T-helper 9 cell (primary cell): Measurements from ENCODE around the gene PSMD7.
A peak's percentile ranks its signal among the peaks of the same experiment; 100 is the strongest.

Source experiments
- DNase-seq: peaks from one replicate; pipeline ENCODE4 v3.0.0-alpha.2; 2020
- total RNA-seq, 2 donors: gene quantifications; one replicate each; lab custom pipeline; 2026; lab: John Stamatoyannopoulos, UW

The PSMD7 gene
- total RNA-seq, result 80.8 to 130 reads per million in 2 donors

DNA sequence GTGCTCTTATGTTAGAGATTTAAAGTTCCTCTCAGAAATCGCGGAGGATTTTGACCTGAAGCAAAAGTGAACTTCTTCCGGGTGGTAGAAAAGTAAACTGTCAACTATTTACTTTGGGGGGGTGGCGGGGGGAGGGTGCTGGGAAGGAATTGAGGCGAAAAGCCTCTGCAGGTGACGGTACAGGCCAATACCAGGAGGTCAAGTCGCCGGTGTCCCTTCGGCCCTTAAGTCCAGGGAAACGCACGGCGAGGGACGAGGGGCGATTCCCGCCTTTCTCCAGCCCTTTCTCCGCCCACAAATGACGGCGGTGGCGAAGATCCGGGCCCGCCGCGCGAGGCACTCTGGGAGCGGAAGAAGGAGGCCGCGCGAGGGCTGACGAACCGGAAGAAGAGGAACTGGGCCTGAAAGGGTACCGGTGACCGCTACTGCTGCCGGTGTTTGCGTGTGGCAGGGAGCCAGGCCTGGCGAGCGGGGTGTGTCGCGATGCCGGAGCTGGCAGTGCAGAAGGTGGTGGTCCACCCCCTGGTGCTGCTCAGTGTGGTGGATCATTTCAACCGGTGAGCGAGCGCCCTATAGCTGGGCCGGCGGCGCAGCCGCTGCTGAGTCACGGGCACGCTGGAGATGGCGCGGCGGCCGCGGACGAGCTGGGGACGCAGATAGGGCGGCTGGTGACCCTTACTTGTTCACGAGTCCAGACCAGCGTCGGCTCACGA lies at the start of gene PSMD7:
Gene PSMD7, plus strand, starts transcription at position 383 of the 713 bp plus-strand sequence. Its CDS starts 101 bp downstream, at position 484.
- peak; percentile 83 for DNase-seq

DNA sequence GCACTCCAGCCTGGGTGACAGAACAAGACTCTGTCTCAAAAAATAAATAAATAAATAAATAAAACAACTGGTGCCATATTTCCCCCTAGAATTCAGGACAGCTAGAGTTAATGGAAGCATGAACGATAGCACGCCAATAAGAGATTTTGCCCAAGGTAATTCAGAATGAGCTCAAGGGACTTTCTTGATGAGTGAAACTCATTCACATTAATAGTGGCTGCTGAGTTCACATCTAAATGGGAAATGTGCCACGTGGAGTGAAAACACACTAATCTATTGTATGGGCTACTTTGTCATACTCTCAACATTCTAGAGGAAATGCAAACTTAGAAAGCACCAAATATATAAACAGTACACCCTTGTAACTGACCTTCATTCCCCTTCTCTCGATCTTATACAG lies 47.4 kb upstream of the PSMD7 start:
- DNase-seq, result no peak

DNA sequence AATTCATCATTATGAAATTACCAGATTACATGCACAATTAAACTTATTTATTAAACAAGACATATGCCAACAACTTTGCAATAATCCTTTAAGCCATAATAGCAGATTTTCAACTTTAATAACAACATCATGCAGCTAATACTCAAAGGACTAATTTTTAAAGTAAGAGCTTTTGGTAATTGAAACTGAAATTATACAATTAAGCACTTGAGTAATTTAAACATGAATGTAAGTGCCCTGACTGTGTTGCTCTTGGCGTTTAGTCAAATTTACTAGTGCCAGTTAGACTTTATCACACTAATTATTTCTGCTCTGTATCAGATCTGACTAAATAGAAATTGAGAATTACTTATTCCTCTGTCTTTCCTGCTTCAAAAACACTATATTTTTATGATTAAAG lies 46.8 kb upstream of the PSMD7 start:
- DNase-seq, result no peak

DNA sequence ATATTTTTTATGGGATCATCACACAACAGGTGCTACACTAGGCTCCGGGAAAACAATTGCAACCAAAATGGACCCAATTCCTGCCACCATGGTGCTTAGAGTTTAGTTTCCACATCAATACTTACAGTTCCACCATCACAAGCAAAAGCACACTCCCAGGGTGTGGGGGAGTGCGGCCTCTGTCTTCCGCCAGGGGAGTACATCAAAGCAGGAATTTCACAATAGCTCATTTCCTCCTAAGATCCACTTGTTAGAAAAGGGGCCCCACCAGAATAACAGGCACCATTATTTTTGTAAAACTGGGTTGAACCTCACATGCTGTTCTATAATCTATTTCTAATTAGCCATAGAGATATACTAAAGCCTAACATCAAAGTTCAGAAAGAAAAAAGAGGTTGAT lies 44.3 kb upstream of the PSMD7 start:
- no peak for DNase-seq

DNA sequence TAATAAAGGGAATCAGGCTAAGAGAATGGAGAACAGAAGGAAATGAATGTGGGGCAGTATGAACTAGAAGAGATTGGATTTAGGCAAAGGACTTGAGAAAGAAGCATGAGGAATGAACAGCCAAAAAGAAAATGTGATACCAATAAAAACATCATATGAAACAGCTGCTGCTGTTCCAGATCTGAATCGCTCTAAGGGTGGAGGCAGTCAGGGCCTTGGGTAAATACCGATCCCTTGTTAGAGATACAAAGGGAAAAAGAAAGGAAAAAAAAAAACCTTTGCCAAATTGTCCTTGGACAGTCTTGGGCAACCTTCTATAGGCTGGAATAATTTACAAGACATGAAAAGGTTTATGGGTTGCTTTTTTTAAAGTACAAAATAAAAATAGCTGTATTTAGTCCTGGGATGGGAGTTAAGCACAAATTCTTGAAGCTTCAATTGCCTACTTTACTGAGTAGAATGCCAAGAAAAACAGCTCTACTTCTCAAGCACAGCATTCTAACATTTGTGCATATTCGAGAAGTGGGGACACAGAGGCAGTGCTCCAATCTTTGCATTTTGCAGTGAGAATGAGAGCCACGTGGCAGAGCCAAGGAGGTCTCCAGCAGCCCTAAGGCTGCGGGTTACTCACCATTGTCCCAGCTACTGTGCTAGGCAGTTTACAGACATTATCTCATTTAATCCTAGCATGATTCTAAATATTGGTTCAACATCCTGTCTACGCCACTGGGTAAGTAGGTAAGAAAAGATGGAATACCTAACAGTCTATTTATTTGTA lies 43.3 kb upstream of the PSMD7 start:
- no peak for DNase-seq

DNA sequence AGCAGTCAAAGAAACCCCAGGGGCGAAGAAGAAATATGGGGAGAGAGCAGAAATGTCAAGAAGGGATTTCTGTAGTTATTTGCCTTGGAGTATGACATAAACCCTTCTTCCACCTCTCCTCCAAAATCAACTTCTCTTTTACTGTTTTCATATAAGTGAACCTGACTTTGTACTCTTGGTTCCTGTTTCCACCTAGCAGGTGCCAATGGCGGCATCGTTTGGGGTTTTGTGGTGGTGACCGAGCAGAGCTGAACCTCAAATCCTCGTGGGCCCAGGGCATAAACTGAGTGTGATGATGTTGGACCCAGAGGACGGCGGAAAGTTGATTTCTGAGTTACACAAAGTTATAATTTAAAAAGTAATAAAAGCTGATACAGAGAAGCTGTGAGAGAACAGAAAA lies 39.6 kb upstream of the PSMD7 start:
- DNase-seq, result no peak

DNA sequence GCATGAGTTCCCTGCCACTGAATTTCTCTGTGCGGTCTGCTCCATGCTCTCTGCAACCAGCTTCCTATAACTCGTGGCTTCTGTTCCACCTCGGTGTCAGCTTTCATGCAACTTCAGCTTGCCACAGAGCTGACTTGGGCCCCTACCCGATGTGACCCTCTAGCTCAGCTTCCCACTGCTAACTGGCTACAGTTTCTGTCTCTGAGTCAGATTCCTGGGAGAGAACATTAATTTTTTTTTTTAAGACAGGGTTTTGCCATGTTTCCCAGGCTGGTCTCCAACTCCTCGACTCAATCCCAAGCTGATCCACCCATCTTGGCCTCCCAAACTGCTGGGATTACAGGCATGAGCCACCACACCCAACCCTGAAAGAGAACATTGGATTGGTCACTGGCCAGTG lies 35.5 kb upstream of the PSMD7 start:
- DNase-seq, result no peak

DNA sequence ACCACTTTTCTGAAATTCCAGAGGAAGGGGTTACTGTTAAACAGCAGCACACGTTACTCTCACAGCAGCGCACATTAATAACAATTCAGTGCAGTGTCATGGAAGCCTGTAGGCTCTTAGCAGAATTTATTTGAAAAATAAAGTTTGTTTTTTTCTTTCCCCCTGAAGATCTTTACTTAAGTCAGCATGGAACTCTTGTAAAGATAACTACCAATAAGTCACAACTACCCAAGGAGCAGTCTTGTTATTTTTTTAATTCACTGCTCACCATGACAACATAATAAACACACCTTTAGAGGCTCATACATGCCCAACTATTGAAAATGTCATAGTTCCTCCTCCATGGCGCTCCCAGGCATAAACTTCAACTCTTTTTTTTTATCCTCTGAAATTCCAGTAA lies 31.8 kb upstream of the PSMD7 start:
- DNase-seq, result no peak

DNA sequence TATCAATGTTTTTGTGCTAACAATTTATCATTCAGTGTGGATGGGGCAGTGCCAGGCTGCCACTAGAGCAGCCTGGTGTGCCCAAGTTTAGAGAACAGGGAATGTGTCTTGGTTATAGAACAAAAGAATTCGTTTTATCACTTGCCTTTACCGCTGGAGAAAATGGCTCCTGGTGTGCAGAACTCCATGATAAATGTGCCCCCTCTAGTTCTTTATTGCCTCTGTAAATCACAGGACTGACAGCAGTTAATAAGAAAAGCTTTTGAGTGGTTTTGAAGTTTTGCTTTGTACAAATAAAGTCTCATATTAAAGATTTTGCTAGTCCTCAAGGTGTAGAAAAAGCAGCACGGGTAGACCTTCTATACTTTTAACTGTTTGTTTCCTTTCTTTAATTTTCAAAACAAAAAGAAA lies 28.2 kb upstream of the PSMD7 start:
- DNase-seq, result no peak

DNA sequence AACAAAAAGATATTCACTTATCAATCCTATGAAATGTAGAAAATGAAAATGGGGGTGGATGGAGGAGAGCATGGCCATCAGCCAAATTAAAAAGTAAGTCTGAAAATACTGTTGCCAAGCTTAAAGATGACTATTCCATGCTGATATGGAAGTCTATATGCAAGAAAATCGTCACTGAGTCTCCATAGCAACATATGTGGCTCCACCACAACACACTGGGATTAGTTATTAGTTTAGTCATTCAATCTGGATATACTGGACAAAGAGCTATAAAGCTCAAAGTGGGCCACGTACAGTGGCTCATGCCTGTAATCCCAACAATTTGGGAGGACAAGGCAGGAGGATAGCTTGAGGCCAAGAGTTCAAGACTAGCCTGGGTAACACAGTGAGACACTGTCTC lies 24.7 kb upstream of the PSMD7 start:
- DNase-seq, result no peak

DNA sequence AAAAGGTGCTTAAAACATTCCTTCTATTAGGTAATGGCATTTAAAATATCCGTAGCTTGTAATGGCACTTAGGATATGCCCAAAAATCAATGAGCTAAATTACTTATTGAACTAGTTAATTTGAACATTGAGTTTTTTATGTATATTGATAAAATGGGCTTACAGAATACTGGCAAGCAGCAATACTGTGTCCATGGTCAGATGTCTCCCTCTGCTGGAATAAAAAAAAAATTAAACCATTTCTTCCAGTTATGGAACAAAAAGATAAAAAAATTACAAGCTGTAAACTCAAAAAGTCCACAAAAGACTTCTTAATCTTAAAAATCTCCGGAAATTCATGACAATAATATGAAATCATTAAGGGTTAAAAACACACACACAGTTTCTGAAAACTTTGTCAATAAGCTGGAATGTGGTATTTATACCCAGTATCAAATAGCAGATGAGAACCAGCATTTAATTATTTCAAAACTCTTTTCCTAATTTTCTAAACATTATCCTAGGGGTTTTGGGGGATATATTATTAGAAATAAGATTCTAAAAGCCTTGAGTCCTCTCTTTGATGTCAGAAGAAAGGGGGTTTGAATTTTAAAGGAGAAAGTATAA lies 21.5 kb upstream of the PSMD7 start:
- no peak for DNase-seq

DNA sequence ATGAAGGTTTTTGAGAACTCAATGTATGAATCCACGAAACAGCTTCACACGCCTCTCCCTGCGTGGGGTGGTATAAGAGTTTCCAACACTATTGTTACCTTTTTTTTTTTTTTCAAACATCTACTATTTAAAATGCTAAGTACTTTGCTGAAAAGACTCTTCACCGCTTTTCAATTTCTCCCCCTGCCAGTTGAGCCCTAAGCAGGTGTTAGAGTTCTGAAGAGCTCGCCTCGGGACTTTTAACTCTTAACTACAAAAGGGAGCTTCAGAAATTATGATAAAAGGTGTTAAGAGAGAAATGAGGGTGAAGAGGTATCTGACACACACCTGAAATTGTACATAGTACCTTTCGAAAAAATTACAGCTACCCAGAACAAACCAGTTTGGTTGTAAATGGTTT lies 20.9 kb upstream of the PSMD7 start:
- DNase-seq, result no peak

DNA sequence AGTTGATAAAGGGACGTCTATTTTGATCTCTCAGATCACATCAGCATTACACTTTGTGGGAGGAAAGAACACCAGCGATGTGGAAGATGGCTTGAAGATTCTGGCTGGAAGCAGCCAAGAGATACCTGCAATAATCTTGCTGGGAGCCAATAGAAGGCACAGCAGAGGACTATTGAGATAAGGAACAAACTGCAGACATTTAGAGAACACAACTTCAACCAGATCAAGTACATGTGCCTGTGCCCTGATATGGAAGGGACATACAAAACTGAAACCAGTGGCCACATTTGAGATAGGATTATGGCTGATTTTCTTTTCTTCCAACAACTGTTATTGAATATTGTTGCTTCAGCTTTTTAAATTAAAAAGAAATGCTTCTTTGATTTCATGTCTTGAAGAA lies 18.6 kb upstream of the PSMD7 start:
- no peak for DNase-seq

DNA sequence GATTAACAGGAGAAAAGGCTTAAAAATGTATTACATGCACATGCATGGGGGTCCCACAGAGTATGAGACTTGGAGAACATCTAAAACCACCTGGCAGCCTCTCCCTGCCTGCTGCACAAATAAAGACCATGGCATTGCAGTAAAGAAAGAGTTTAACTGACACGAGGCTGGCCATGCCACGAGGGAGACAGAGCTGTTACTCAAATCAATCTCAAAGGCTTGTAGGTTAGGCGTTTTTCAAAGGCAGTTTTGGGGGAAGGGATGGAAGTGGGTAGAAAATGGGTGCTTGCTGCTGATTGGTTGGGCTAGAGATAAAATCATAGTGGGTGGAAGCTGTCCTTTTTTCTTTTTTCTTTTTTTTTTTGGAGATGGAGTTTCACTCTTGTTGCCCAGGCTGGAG lies 17.3 kb upstream of the PSMD7 start:
- no peak for DNase-seq

DNA sequence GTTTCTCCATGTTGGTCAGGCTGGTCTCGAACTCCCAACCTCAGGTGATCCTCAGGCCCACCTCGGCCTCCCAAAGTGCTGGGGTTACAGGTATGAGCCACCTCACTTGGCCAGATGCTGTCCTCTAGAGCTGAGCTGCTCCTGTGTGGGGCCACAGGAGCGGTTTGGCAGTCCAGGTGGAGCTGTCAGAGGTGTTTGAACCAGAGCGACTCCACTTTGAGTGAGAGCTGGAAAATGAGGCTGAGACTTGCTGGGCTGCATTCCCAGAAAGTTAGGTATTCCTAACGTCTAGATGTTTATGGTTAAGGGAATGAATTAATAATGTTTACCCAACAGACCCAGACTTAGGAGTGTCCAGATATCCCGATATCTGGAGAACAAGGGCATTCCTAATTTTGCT lies 16.8 kb upstream of the PSMD7 start:
- DNase-seq, result no peak

DNA sequence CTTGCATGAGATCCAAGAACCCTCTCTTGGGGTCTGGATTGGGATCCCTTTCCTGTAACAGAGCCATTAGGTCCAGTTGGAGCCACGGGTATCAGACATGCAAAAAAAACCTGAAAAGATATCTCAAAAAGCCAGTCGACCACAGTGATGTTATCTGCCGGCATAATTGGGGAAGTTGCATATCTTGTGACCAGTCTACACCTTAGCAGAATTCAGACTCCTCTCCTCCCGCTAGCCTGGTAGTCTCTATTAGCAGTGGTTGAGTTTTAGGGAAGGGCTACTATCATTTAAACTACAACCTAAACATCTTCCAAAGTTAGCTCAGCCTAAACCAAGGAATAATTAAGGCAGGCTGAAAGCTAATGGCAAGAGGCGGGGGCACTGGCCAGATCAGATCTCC lies 16.2 kb upstream of the PSMD7 start:
- no peak for DNase-seq

DNA sequence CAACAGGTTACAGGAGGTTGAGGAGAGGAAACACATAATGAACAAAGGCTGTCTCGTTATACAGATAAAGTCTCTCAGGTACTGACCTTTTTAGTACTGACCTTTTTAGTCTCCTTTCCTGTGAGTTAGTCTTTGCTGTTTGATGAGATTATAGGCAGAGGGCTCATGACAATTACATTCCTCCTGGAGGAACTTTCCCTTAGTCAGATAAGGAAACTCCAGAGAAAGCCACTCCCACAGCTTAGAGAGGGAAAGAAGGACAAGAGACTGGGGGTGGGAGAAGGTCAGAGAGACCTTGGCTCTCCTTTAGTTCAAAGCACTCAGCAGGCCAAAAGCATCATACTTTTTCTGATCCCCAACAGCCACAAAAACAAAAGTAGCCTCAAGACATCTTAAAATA lies 15.3 kb upstream of the PSMD7 start:
- DNase-seq, result no peak

DNA sequence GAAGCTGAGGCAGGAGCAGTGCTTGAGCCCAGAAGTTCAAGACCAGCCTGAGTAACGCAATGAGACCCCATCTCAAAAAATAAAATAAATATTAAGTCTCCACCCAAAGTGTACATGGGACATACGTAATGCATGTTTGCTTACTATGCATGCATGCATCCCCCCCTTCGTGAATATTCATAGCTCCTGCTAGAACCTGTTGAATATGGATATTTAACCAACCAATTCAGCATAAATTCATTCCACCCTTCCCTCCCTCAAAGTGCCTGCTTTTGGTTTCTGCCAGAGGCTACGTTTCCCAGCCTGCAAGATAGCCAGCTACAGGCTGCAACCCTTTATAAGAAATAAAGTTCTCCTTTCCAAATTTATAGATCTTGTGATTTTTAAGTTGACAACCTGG lies 12.9 kb upstream of the PSMD7 start:
- DNase-seq, result no peak

DNA sequence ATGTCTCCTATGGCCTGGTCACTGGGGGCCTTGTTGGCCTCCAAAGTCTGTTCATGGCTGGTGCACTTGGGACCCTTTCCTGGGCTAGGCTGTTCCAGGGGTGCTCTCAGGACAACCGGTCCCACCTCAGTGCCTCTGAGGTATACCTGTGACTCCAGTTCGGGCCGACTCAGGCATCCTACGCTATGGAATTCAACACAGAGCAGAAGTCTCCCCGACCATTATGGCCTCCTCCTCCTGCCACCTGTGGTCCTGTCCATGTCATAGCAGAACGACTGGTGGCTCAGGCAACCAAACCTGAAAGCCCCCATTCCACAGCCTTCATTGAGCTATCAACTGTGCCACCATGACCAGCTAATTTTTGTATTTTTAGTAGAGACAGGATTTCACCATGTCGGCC lies 8.5 kb upstream of the PSMD7 start:
- no peak for DNase-seq

DNA sequence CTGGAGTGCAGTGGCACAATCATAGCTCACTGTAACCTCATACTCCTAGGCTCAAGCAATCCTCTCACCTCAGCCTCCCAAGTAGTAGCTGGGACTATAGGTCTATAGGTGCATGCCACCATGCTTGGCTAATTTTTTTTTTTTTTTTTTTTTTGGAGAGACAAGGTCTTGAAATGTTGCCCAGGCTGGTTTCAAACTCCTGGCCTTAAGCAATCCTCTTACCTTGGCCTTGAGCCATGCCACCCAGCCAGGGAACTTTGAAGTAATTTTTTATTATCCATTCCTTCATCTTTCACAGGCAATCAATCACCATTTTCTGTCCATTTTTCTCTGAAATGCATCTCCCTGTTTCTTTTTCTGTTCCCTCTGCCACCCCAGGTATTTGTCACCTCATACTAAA lies 6.3 kb upstream of the PSMD7 start:
- no peak for DNase-seq

DNA sequence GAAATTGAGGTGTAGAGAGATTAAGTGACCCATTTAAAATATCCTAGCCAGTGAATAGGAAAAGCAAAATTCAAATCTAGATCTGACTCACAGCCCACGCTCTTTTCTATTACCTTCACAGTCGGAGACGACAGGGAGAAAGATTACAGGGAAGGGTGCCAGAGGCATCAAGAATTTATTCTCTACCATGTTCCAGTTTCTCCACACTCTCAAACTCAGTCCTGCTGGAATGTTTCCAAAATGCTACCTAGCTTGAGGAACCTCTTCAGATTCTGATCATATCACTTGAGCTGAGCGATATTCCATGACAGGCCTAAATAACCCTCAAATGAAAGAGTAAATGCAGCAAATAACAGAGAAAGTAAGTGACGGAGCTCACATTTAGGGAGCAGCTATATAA lies 5.4 kb upstream of the PSMD7 start:
- DNase-seq, result no peak

DNA sequence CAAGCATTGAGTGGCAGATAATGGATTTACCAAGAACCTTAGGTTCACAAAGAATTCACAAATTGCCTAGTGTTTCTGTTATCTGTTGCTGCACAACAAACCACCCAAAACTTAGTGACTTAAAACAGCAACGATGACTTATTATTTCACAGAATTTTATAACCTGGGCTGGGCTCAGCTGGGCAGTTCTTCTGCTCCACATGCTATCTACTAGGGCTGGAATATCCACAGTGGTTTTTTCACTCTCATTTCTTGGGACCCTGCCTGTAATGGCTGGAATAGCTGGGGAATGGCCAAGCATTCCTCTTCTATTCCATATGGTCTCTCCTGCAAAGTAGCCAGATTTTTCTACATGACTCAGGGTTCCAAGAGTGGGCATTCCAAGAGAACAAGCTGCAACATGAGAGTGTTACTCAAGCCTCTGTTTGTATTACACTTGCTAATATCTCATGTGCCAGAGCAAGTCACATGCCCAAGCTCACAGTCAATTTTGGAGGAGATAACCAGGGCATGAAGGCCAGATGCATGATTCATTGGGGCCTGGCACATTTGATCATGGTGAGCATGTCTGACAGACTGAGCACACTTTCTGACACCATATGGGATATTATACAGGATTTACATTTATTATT lies 4.9 kb upstream of the PSMD7 start:
- no peak for DNase-seq

DNA sequence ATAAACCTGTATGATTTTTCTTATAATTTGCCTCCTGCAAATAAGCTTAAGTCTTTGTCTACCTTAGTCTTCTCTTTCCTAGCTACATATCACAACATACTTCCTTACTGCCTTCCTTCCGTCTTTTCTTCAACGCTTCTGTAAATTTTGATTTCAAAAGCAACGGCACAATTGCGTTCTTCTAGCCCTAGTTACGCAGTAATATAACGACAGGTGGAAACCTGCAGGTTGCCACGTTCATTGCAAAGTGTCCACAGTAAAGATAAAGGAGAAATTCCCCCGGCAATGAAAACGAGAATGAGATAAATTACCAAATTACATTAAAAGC lies 546 bp upstream of the PSMD7 start:
- DNase-seq, result no peak

DNA sequence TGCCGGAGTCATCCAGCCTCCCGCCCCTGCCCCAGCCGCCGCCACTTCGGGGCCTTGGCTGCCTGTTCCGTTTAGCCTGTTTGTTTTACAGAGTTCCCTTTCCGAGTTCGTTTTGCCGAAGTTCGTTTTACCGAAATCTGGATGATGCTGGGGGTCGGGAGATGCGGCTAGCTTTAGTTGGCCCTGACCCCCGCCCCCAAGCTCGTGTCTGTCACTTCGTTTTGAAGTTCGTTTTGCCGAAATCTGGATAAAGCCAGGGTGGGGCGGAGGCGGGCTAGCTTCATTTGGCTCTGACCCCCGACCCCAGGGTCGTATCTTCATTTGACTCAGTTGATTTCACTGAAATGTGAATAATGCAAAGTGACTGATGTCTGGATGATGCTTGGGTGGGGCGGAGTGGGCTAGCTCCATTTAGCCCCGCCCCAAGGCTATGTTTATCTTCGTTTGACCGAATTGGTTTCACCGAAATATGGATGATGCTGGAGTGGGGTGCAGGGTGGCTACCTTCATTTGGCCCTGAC lies 591 bp downstream of the PSMD7 start:
- DNase-seq, result peak; percentile 4
